Central memory CD4-positive, alpha-beta T cell (primary cell): ENCODE results near the gene PLOD2.

Experiments used
- DNase-seq: peaks from one replicate; pipeline ENCODE4 v3.0.0; 2022
- total RNA-seq, 3 experiments: gene quantifications; one replicate each; lab custom pipeline; 2026; lab: John Stamatoyannopoulos, UW

The PLOD2 gene
- 0 to 0.14 (median 0) reads per million in 3 experiments for total RNA-seq

- DNase-seq = no peak
Observed at GRCh38 chr3:146160964-146161662, at the start of gene PLOD2. Gene PLOD2 (minus strand): TSS chr3:146161184. CDS start chr3:146160989, 195 bp downstream.

GRCh38 chr3:146209371-146209770, 48.4 kb upstream of the PLOD2 start:
- DNase-seq = no peak

GRCh38 chr3:146203776-146204175, 42.8 kb upstream of the PLOD2 start:
- no peak for DNase-seq

GRCh38 chr3:146200461-146201220, 39.7 kb upstream of the PLOD2 start:
- DNase-seq = no peak

- DNase-seq = no peak
Observed at GRCh38 chr3:146199762-146200161, 38.8 kb upstream of the PLOD2 start.

- no peak for DNase-seq
Observed at GRCh38 chr3:146196789-146197188, 35.8 kb upstream of the PLOD2 start.

- DNase-seq = no peak
Observed at GRCh38 chr3:146195605-146196004, 34.6 kb upstream of the PLOD2 start.

- DNase-seq = no peak
Observed at GRCh38 chr3:146195030-146195429, 34.0 kb upstream of the PLOD2 start.

GRCh38 chr3:146191051-146191450, 30.1 kb upstream of the PLOD2 start:
- no peak for DNase-seq

- DNase-seq = peak; percentile 6
Observed at GRCh38 chr3:146189519-146190173, 28.7 kb upstream of the PLOD2 start.

- no peak for DNase-seq
Observed at GRCh38 chr3:146187334-146187950, 26.5 kb upstream of the PLOD2 start.

- DNase-seq = no peak
Observed at GRCh38 chr3:146184241-146185015, 23.4 kb upstream of the PLOD2 start.

- DNase-seq = no peak
Observed at GRCh38 chr3:146181216-146181615, 20.2 kb upstream of the PLOD2 start.

GRCh38 chr3:146180376-146180775, 19.4 kb upstream of the PLOD2 start:
- DNase-seq = no peak

GRCh38 chr3:146178006-146178689, 17.2 kb upstream of the PLOD2 start:
- DNase-seq = no peak

- no peak for DNase-seq
Observed at GRCh38 chr3:146177519-146177918, 16.5 kb upstream of the PLOD2 start.

- no peak for DNase-seq
Observed at GRCh38 chr3:146177072-146177471, 16.1 kb upstream of the PLOD2 start.

- no peak for DNase-seq
Observed at GRCh38 chr3:146172586-146172985, 11.6 kb upstream of the PLOD2 start.

GRCh38 chr3:146170591-146170990, 9.6 kb upstream of the PLOD2 start:
- no peak for DNase-seq

GRCh38 chr3:146169891-146170290, 8.9 kb upstream of the PLOD2 start:
- no peak for DNase-seq

GRCh38 chr3:146166826-146167225, 5.8 kb upstream of the PLOD2 start:
- no peak for DNase-seq

GRCh38 chr3:146166415-146166821, 5.4 kb upstream of the PLOD2 start:
- no peak for DNase-seq
